ENCODE results near the gene LRRIQ1.
A peak's percentile ranks its signal among the peaks of the same experiment; 100 is the strongest.
"Not testable (repeated sequence)": the region's sequence is repeated elsewhere in the genome, so short reads cannot be mapped to it uniquely, and the experiment has no call there.

LRRIQ1 gene

DNA sequence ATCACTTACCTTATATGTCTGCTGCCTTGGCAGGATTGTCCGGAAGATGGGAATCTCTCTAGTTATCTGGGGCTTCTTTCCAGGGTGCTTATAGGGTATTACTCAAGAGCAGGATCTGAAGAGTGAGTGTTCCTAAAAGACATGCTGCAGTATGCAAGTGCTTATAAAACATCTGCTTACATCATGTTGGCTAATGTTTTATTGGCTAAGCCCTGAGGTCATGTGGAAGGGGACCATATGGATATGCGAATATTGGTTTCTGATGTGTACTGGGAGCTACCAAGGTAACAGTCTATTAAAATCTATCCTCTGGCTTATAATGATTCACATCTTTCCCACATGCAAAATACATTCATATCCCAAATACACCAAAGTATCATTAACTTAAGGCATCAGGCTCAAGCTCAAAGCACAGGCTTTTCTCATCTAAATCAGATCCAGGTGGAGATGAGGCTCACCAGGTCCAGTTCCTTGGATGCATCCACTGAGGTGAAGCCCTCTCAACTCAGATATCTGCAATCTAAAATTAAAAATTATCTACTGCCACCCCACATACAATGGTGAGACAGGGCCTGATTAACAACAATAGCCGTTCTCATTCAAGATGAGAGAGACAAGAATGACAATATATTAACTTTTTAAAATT lies 29.8 kb downstream of the LRRIQ1 start:
- DNase-seq: no peak

DNA sequence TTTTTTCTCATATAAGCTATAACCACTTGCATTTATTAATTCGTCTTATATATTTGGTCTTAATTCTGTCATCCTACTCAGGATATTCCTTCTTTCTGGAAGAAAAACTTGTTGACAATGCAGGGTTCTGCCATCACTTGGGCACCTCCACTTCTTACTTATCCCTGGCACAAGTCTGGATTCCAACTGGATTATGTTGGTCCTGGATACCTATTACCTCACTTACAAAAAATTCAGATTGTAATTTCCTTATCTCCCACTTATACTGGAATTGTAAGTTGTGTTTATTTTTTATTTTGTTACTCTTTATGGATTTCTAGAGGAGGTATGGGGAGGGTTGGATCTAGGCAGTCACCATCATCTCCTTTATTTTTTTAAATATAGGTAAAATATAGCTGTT lies 36.7 kb downstream of the LRRIQ1 start:
- DNase-seq: no peak

DNA sequence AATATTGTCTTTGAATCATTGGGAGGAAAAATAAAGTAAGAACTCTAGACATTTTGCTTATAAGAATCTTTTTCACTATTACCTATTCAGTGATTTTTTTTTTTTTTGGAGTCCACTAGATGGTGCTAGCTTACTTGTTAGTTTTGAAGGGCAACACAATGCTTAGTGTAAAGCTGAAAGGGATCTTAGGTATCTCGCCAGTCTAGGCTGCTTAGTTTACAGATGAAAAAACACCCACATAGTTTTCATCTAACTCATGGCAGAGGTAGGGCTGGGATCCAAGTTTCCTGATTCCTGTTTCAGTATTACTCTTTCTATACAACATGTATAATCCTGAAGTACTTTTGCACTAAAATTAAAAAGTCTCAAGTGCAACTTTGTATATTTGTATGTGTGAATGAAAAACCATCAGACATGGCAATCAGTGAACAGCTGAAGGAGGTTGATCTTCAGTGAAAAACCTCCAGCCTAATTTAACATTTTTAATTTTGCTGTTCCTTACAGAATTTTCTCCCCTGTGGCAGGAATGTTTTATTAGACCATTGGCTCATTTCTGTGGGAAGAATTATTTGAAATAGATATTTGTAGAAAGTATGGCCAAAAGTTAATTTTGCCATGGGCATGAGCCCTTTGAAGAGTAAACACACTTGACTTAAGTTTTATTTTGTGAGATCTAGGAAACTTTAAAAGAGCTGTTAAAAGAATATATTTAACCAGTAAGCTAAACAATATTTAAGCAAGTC lies 40.7 kb downstream of the LRRIQ1 start:
- peak; percentile 81 for DNase-seq

DNA sequence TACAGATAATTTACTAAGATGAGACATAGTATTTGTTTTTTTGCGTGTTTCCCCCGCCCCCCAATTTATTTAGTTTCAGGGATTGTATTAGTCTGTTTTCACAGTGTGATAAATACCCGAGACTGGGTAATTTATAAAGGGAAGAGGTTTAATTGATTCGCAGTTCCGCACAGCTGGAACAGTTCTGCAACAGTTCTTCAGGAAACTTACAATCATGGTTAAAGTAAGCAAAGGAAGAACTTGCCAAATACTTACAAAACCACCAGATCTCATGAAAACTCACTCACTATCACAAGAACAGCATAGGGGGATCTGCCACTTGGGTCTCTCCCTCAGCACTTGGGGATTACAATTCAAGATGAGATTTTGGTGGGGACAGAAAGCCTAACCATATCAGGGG lies 48.9 kb downstream of the LRRIQ1 start:
- DNase-seq: no peak

DNA sequence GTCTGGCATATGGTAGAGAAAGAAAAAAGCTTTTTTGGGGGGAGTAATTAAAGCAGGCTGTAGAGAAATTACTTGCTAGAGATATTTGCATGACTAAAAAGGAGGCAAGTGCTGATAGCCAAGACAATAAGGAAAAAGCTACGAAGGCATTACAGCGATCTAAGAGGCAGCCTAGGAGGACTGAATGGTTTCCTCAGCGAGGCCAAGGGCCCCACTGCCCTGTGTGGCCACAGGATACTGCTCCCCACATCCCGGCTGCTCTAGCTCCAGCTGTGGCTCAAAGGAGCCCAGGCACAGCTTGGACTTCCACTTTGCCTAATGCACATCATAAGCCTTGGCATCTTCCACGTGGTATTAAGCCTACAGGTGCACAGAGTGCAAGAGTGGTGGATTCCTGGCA lies 53.6 kb downstream of the LRRIQ1 start:
- no peak for DNase-seq

DNA sequence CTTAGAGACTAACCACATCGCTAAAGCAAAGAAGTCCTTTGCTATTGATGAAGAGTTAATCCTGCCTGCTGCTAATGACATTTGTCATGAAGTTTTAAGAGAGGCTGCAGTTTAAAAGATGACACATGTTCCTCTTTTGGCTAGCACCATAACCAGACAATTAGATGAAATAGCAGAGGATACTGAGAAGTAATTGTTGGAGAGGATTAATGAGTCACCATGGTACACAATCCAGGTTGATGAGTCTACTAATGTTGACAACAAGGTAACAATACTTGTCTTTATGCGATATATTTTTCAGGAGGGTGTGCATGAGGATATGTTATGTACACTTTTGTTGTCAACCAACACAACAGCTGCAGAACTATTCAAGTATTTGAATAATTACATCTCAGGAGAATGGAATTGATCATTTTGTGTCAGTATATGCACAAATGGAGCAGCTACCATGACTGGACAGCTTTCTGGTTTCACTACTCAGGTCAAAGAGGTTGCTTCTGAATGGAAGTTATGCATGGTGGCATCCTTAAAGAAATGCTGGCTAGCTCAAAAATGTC lies 56.7 kb downstream of the LRRIQ1 start:
- DNase-seq: no peak

DNA sequence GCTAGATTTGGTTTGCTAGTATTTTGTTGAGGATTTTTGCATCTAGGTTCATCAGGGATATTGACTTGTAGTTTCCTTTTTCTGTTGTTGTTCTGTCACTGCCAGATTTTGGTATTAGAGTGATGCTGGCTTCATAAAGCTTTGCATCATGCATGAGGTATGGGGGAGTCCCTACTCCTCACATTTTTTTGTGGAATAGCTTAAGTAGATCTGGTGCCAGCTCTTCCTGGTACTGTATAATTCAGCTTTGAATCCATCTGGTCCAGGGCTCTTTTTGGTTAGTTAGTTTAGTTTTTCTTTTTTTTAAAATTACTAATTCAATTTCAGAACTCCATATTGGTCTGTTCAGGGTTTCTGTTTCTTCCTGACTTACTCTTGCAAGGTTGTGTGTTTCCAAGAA lies 59.4 kb downstream of the LRRIQ1 start:
- DNase-seq: no peak

DNA sequence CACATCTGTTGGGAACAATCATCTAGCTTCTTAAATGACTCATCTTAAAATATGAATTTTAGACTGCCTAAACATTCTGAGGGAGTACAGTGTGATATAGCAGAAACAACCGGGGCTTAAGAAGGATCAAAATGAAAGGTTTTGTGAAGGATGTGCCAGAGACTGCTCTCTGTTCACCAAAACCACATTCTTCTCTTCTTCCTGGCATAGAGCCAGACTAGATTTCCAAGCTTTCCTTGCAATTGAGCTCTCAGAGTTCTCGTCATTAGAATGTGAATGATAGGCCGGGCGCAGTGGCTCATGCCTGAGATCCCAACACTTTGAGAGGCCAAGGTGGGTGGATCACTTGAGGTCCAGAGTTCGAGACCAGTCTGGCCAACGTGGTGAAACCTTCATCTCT lies 94.5 kb downstream of the LRRIQ1 start:
- no peak for DNase-seq

DNA sequence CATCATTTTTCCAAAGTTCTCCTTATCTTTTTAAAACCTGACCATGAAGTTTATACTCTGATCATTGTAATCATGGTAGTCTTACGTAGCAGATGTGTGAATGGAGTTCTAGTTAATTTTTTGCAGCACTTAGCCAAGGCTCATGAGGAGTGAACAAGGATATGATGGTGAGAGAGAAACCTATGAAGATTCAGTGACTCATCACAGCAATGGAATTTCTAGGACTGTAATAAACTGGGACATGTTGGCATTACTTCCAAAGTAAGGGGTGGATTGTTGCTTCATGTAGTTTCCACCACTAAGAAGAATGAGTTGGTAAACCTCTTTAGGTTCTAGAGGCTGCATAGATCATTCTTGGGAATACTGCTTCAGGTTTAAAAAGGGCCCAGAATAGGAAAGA lies 102.7 kb downstream of the LRRIQ1 start:
- no peak for DNase-seq

DNA sequence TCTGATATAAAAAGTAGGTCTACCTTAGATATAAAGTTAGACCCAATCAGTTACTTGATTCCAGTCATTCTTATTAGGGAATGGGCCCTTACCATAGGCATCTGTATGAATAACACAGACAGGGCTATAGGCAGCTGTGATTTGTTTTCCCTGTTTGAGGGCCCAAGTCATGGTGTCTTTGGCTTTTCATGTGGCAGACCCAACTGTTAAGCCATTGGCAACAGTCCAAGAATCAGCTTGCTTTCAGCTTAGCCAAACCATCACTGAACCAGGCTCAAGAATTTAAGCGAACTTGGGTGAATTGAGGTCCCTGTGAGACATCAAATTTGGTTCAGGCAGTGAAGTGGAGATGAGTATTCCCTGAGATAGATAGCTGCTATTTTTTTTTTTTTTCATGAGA lies 111.2 kb downstream of the LRRIQ1 start:
- no peak for DNase-seq

DNA sequence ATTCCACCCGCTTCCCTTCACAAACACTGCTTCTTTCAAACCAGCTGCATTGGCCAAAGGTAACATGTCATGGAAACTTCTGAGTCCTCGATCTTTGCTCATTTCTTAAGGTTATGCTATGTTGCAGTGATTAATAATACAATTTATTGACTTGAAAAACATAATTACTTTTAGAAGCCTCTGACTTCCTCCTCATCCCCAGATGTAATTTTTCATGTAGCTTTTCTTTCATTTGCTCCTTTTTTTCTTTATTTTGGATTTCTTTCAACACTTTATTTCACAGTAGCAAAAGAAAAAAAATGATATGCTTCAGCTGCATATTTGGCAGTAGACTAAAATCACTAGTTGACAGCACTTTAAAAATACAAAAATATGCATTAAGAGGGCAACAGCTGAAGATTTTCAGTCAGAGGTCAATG lies 116.2 kb downstream of the LRRIQ1 start:
- no peak for DNase-seq

DNA sequence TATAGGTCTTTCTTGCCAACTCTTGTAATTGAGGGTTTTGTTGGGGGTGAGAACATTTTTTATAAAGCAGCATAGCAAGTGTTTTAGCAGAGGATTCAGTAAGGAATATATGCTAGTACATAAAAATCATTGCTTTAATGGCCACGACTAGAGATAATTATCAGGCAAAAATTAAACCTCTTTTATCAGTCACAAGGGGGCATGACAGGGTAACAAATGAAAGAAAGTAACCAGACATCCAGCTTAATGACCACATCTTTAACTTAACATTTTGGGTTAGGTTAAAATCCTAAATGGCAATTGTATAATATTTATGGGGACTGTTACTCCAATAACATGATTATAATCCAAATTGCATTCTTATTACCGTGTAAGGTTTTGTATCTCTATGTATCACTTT lies 119.6 kb downstream of the LRRIQ1 start:
- DNase-seq: peak; percentile 29

DNA sequence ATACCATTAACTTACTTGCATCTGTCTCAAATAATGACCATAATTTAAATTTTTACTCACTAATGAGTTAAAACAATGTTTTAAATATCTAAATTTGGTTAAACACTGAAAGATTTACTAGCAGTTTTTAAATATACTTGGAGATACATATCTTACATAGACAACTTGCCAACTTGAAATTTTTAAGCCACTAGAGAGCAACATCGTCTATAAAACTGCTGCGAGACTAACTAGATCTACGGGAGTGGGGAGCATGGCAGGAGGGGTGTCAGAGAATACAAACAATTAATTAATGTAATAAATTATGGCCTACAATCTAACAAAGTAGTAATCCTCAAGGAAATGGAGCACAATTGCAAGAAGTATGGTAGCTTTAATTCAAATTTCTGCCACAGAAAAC lies 120.4 kb downstream of the LRRIQ1 start:
- DNase-seq: no peak

DNA sequence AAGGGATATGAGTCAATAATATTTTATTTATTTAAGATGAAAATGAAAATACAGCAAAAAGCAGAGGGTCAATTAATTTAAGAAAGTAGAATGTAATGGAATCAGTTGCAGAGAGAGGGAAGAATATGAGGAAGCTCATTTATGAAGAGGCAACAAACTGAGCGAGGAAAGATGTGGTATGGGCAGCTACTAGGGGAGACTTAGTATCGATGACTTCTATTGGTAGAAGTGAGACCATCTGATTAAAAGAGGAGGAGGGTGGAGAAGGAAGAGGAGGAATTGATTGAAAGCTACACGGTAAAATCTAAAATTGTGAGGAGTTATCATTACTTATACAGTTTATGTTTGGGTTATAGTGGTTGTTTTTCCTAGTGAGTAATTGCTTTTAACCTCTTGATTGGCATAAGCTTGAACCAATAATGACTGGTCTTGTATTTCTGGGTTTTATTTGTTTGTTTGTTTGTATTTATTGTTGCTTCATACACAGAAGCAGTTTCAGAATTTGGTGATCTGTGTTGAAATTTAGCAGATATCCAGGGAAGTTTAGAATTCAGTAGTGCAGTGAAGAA lies 121.0 kb downstream of the LRRIQ1 start:
- DNase-seq: no peak

DNA sequence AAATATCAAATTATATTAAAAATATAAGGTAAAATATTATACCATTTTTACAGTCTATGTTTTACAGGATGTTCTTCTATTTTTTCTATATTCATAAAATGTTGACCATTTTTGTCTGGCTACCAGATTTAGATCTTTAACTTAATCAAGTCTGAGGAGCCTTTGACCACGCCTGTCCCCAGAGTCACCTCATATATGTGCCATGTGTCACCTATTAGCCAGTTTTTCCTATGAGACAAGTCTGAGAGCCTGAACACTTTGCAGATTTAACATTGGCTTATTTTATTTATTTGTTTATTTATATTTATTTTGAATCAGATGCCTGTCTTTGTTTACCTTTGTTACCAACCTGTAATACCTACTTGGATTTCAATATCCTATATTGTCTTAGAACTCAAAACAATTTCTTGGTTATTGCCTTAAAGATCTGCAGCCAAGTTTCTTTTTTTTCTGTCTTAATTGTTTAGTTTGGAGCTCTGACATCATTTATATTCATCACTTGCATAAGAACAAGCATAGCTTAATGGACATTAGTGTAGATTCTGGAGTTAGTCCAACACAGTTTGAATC lies 127.7 kb downstream of the LRRIQ1 start:
- DNase-seq: no peak

DNA sequence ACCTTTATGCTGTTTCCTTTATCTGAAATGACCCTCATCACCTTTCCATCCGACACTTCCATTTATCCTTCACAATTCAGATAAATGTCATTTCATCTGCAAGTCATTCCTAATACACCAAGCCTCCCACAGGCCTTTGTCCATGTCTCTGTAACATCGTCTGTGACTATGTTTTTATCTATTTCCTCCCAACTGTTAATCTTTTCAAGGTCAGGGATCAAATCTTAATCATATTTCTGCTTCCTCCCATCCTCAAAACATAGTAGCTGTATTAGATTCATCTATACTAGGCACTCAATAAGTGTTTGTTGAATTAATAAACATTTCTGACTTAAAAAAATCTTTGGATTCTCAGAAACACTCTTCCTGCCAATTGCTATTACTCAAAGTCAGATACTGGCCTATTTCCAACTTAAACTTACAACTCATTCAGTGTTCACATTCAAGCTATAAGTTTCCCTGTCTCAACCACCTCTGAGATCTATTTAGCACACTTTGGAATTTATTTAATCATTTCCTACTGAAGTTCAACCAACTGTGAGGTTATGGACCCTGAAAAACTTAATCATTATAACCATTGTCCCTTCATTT lies 143.6 kb downstream of the LRRIQ1 start:
- no peak for DNase-seq

DNA sequence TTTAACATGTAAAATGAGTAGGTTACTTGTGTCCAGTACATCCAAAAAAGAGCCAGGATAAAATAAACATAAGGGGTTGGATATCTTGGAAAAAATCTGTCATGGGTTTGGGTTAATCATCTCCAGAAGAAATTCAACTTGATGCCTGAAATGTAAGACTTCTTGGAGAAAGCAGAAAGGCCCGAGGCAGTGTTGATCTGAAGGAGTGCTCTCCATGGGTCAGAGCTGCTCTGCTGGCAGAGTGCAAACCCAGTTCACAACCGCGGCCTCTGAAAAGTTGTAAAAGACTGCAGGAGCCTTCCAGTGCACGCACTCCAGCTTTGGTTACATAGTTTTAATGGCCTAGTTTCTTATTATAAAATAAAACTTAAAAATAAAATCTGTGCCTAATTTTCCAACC lies 146.5 kb downstream of the LRRIQ1 start:
- DNase-seq: no peak

DNA sequence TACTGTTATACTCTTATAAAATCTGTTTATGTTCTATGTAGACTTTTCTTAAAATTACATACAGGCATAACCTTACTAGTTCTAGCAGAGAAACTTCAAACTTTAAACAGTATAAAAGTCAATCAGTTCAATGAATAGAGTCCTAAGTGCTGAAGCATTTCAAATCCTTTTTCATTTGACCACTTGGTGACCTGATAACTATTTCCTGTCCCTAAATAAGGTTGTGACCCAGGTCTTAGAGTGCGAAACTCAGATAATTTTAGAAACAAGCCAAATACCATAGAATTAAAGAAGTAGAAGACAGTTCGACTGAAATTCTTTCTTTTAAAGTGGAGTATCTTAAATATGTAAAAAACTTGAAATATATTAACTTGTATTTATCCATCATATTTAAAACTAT lies 147.7 kb downstream of the LRRIQ1 start:
- DNase-seq: no peak

DNA sequence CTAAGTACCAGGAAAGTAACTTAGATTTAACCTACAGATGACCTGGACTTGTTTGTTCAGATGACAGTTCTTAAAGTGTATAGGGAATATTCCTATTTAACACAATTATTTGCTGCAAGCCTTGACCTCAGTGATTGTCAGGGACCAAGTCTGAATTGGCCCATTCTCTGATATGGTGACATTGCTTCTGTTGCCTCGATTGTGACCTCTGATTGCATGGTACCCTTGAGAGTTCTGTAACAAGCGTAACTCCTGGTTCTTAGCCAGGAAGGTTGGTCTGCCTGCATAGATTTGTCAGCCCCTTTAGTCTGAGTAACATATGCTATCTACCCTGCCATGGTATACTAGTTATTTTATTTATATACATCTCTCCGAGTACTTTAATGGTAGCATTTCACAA lies 150.1 kb downstream of the LRRIQ1 start:
- DNase-seq: no peak

DNA sequence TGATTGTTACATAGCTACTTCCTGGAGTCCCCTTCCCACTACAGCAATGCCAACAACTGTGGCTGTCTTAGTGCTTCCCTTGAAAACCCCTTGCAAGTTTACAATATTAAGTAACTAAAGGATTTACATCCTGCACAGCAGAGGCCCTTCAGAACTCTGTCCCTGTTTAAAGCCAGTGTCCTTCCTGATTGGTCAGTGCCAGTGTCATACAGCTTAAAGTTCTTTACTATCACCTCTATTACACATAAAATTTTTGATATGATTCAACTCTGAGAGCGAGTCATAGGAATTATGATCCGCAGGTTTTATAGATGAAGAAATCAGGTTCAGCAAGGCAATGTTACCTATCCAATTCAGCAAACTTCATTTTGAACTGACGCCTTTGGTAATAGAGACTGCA lies 152.5 kb downstream of the LRRIQ1 start:
- no peak for DNase-seq

DNA sequence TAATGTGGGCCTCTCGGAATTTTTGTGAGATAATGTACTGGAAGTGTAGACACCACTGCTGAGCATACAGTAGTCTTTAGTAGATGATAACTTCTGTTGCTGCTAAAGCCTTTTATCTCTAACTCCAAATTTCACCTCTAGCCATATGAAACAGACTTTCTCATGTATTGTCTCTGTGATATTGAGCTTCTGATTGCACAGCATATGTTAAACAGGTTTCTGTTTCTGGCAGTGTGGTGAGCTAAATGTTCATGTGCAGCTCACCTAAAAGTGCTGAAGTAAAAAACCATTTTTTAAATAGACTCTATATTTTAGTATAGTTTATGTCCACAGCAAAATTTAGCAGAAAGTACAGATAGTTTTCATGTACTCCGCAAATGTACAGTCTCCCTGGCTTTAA lies 154.6 kb downstream of the LRRIQ1 start:
- no peak for DNase-seq

DNA sequence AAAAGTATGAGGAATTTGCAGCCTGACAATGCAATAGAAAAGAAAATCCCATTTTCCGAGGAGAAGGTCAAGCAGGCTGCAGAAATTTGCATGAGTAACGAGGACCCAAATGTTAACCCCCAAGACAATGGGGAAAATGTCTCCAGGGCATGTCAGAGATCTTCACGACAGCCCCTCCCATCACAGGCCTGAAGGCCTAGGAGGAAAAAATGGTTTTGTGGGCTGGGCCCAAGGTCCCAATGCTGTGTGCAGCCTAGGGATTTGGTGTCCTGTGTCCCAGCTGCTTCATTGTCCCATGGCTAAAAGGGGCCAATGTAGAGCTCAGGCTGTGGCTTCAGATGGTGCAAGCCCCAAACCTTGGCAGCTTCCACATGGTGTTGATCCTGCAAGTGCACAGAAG lies 167.7 kb downstream of the LRRIQ1 start:
- not testable (repeated sequence) for DNase-seq

DNA sequence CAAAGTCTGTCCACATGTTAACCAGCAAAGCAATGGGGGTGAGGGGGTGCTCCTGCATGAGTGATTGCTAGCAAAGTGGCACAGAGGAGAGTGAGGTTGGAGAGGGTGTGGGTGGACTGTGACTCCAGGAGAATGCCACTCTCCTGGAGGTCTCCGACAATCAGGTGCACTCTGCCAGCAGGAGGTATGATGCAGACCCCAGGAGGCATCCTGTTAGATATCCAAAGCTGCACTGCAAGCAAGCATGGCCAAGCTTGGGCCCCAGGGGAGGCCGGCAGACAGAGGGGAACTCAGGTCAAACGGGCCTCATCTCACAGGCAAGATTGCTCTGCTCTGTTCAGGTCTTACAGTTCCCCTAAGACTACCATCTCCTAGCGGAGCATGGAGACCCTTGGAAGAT lies 170.4 kb downstream of the LRRIQ1 start:
- DNase-seq: no peak

DNA sequence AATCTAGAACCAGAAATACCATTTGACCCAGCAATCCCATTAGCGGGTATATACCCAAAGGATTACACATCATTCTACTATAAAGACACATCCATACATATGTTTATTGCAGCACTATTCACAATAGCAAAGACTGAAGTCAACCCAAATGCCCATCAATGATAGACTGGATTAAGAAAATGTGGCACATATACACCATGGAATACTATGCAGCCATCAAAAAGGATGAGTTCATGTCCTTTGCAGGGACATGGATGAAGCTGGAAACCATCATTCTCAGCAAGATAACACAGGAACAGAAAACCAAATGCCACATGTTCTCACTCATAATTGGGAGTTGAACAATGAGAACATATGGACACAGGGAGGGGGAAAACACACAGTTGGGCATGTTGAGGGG lies 188.2 kb downstream of the LRRIQ1 start:
- DNase-seq: not testable (repeated sequence)

Measured in NCI-H1417 treated with DMSO at 0.1 percent for 48 hours (cell line).